ENCODE measurements around the gene ACOT8. TPM values are rescaled to one million over a fixed set of nuclear protein-coding genes. Genes with fewer than 3 reads are reported as not detected.

Gene ACOT8
- total RNA-seq, 2 experiments from 2014 or later = 18.5 to 21.2 TPM

GRCh38 chr20:45841407-45842129 lies 15.6 kb downstream of the ACOT8 start:
- TF ChIP-seq CTCF (IDR thresholded peaks at IDR 0.05) = no peak
- ChIA-PET CTCF (interaction anchor here (0.6 to 2.1 kb wide), 2 partner anchors 17 to 29 kb away, joined by 3 to 9 read pairs; no protein-coding TSS in a partner anchor), POLR2A (interaction anchor here (0.6 to 1.3 kb wide), 4 partner anchors 16 to 28 kb away, joined by 3 to 5 read pairs (median 3); partner anchors contain the start of genes ACOT8 and ZSWIM3)
- Mint-ChIP-seq H3K4me3 (no peak overlapping the region), H3K36me3 (ENCODE audit: low read depth) (peaks cover 8% of the 10 kb centered on the region), H3K27me3 (no peaks in the 10 kb centered on the region), H3K9me3 (no peaks in the 10 kb centered on the region), H3K4me1 (ENCODE audit: low read depth) (no peaks in the 10 kb centered on the region), H3K27ac (no peak overlapping the region)
- ATAC-seq = no peak
- DNase-seq = no peak
- intact Hi-C loops (cut with micrococcal nuclease) = no loop called here

GRCh38 chr20:45840700-45841198 lies 16.4 kb downstream of the ACOT8 start:
- CTCF ChIA-PET = interaction anchor here (2.1 kb wide), 1 partner anchor 16 kb away, joined by 9 read pairs; no protein-coding TSS in a partner anchor
- H3K9me3 Mint-ChIP-seq = no peaks in the 10 kb centered on the region
- no peak for TF ChIP-seq CTCF (IDR thresholded peaks at IDR 0.05)
- no peaks in the 10 kb centered on the region for H3K4me1 Mint-ChIP-seq (ENCODE audit: low read depth)
- ATAC-seq (no peak), DNase-seq (no peak)
- POLR2A ChIA-PET = interaction anchor here (1.3 kb wide), 1 partner anchor 17 kb away, joined by 5 read pairs; no protein-coding TSS in a partner anchor
- no peak overlapping the region for H3K4me3 Mint-ChIP-seq
- H3K36me3 Mint-ChIP-seq (ENCODE audit: low read depth) = peaks cover 4% of the 10 kb centered on the region
- H3K27ac Mint-ChIP-seq = no peak overlapping the region
- H3K27me3 Mint-ChIP-seq = no peaks in the 10 kb centered on the region
- intact Hi-C loops (cut with micrococcal nuclease) = no loop called here

GRCh38 chr20:45836841-45837240 lies 20.4 kb downstream of the ACOT8 start:
- Mint-ChIP-seq H3K9me3 (no peaks in the 10 kb centered on the region), H3K27ac (no peak overlapping the region), H3K4me1 (ENCODE audit: low read depth) (peaks cover 10% of the 10 kb centered on the region), H3K4me3 (no peak overlapping the region), H3K36me3 (ENCODE audit: low read depth) (no peaks in the 10 kb centered on the region), H3K27me3 (no peaks in the 10 kb centered on the region)
- intact Hi-C loops (cut with micrococcal nuclease) = no loop called here
- no peak for TF ChIP-seq CTCF (IDR thresholded peaks at IDR 0.05)
- DNase-seq (no peak), ATAC-seq (no peak)
- CTCF ChIA-PET = interaction anchor here (1.3 to 3.5 kb wide), 2 partner anchors 13 to 38 kb away, joined by 3 to 9 read pairs; no protein-coding TSS in a partner anchor
- POLR2A ChIA-PET = interaction anchor here (1.2 kb wide), 1 partner anchor 13 kb away, joined by 3 read pairs; no protein-coding TSS in a partner anchor

GRCh38 chr20:45835825-45836224 lies 21.4 kb downstream of the ACOT8 start:
- no peaks in the 10 kb centered on the region for H3K36me3 Mint-ChIP-seq (ENCODE audit: low read depth)
- ChIA-PET POLR2A (no interaction called here), CTCF (interaction anchor here (1.3 to 3.5 kb wide), 2 partner anchors 12 to 37 kb away, joined by 3 to 9 read pairs; no protein-coding TSS in a partner anchor)
- TF ChIP-seq CTCF (IDR thresholded peaks at IDR 0.05) = no peak
- DNase-seq = no peak
- intact Hi-C loops (cut with micrococcal nuclease) = no loop called here
- H3K27ac Mint-ChIP-seq = no peak overlapping the region
- no peak overlapping the region for H3K4me3 Mint-ChIP-seq
- ATAC-seq = no peak
- H3K9me3 Mint-ChIP-seq = no peaks in the 10 kb centered on the region
- peaks cover 10% of the 10 kb centered on the region for H3K4me1 Mint-ChIP-seq (ENCODE audit: low read depth)
- H3K27me3 Mint-ChIP-seq = no peaks in the 10 kb centered on the region

GRCh38 chr20:45835329-45835765 lies 21.8 kb downstream of the ACOT8 start:
- ATAC-seq = no peak
- DNase-seq = no peak
- ChIA-PET POLR2A (no interaction called here), CTCF (interaction anchor here (3.5 kb wide), 1 partner anchor 36 kb away, joined by 9 read pairs; no protein-coding TSS in a partner anchor)
- no peak for TF ChIP-seq CTCF (IDR thresholded peaks at IDR 0.05)
- intact Hi-C loops (cut with micrococcal nuclease) = no loop called here
- H3K27ac Mint-ChIP-seq = no peak overlapping the region
- no peaks in the 10 kb centered on the region for H3K9me3 Mint-ChIP-seq
- peaks cover 10% of the 10 kb centered on the region for H3K4me1 Mint-ChIP-seq (ENCODE audit: low read depth)
- no peaks in the 10 kb centered on the region for H3K27me3 Mint-ChIP-seq
- H3K36me3 Mint-ChIP-seq (ENCODE audit: low read depth) = no peaks in the 10 kb centered on the region
- H3K4me3 Mint-ChIP-seq = no peak overlapping the region

Measured in activated CD8-positive, alpha-beta T cell treated with anti-CD3 and anti-CD28 coated beads for 36 hours (primary cell).